GM12891 (cell line): Measurements from ENCODE around the gene B4GALNT1.

Source experiments
- DNase-seq: peaks from one replicate; pipeline ENCODE4 v3.0.0; 2011; ENCODE audit warnings: low spot score; ENCODE audit not compliant: insufficient read length
- FAIRE-seq: peaks from 2 replicates; lab custom pipeline; 2011; peaks lifted over from hg19 to GRCh38; lab: Jason Lieb, UNC
- PAX5 ChIP-seq: IDR thresholded peaks from 2 replicates; pipeline ENCODE4 v1.6.1; 2011; ENCODE audit warnings: low read length, moderate library complexity, mild to moderate bottlenecking; ENCODE audit not compliant: insufficient read depth, severe bottlenecking
- POLR2A ChIP-seq: IDR thresholded peaks from 2 replicates; pipeline ENCODE4 v1.6.1; 2011; ENCODE audit warnings: low read depth, low read length, control low read depth
- POLR2AphosphoS5 ChIP-seq: IDR thresholded peaks from 2 replicates; pipeline ENCODE4 v1.6.1; 2011; ENCODE audit warnings: low read depth, low read length, control low read depth
- POU2F2 ChIP-seq: IDR thresholded peaks from 2 replicates; pipeline ENCODE4 v1.6.1; 2011; ENCODE audit warnings: low read depth, mild to moderate bottlenecking, control low read depth, low read length, moderate library complexity
- SPI1 ChIP-seq: IDR thresholded peaks from 2 replicates; pipeline ENCODE4 v1.6.1; 2011; ENCODE audit warnings: low read depth, low read length, control low read depth
- TAF1 ChIP-seq: IDR thresholded peaks from 2 replicates; pipeline ENCODE4 v1.6.1; 2011; ENCODE audit warnings: low read depth, low read length, control low read depth

The B4GALNT1 gene

DNA sequence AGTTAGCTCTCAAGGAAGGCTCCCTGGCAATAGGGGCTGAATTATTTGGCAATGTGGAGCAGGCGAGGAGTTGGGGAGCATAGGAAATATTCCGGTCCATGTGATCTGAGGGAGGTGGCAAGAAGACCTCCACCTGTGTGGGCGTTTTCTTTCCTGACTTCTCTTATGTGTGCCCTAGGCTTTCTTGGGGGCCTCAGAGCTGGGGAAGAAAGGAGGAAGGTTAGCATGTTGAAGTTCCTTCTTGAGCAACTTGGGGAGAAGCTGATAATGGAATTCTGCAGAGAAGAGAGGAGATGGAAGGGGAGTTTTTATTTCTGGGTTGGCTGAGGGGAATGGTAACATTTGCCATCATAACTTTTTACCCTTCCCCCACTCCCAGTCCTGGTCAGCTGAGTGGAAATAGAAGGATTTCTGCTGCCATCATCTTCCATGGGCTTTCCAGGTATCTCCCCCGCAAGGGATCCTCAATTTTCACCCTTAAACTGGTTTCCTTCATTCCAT is 27.1 kb downstream of the B4GALNT1 start:
- FAIRE-seq, result no peak
- TF ChIP-seq POU2F2, result no peak
- TF ChIP-seq TAF1, result no peak
- TF ChIP-seq SPI1, result no peak
- no peak for TF ChIP-seq POLR2AphosphoS5
- TF ChIP-seq POLR2A, result no peak
- TF ChIP-seq PAX5, result no peak
- no peak for DNase-seq

DNA sequence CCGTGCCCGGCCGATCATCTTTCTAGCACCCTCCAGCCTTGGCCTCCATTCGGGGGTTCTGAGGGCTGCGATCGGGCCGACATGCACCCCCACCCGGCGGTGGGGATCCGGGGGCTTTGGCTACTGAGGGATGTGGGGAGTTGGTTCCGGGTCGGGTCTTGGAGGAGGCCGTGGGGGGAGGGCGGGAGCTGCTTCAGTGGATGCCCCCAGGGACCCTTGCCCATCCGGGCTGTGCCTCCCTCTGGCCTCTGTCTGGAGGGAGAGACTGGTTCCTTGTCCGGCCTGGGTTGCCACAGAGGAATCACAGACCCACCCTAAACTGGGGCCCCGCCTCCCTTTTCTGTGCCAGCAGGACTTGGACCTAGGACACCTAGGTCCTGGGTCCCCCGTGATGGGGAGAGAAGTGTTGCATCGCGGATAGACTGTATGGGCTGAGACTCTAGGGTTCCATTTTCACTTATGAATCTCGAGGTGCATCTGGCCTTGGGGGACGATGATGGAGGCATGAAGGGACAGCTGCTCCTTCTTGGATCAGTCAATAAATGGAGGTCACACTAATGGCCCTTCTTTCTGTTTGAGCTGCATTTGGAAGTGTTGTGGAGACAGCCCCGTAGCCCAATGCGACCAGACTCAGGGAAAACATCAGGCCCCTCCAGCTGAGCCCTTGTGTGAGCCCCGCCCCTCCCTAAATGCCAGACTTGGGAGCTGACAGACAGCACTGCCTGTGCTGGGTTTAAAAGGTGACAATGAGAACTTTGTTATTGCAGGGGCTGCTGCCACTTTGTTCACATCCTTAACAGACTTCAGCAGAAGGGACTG is 27.8 kb downstream of the B4GALNT1 start:
- DNase-seq (no peak), FAIRE-seq (no peak)
- TF ChIP-seq TAF1 (0 out of 2 replicates have a peak, but pooled peaks have one; percentile 11), POU2F2 (no peak)

DNA sequence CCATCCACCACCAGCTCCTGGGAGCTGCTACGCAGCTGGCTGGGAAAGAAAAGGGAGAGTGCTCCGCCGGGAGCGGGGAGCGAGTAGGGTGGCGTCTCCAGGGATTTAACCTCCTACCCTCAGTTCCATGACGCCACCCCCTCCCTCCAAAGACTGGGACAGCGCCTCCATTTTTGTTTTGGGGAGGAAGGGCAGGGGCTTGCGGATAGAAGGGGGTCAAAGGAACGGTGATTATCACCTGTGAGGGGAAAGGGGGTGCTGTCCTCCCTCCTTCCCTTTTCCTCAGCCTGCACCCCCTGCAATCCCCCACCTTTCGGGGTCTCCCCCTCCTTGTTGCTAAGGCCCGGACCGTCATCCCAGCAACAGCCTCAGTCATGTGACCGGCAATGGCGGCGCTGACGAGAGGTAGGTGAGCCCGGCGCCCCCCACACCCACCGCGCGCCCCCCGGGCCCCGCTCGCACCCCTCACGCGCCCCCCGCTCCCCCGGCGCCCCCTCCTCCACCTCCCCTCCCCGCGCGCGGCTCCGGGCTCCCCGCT is 28.5 kb downstream of the B4GALNT1 start, which contains the start of gene DTX3:
Gene DTX3, plus strand, starts transcription at position 371 of the 538 bp plus-strand sequence. CDS start 1,694 bp downstream, outside the sequence.
- DNase-seq (peak; percentile 62), FAIRE-seq (peak; percentile 95)
- no peak for TF ChIP-seq POU2F2
- no peak for TF ChIP-seq POLR2A
- no peak for TF ChIP-seq PAX5
- no peak for TF ChIP-seq SPI1
- no peak for TF ChIP-seq POLR2AphosphoS5
- TF ChIP-seq TAF1, result no peak; the same call in 1 of the 2 replicates

DNA sequence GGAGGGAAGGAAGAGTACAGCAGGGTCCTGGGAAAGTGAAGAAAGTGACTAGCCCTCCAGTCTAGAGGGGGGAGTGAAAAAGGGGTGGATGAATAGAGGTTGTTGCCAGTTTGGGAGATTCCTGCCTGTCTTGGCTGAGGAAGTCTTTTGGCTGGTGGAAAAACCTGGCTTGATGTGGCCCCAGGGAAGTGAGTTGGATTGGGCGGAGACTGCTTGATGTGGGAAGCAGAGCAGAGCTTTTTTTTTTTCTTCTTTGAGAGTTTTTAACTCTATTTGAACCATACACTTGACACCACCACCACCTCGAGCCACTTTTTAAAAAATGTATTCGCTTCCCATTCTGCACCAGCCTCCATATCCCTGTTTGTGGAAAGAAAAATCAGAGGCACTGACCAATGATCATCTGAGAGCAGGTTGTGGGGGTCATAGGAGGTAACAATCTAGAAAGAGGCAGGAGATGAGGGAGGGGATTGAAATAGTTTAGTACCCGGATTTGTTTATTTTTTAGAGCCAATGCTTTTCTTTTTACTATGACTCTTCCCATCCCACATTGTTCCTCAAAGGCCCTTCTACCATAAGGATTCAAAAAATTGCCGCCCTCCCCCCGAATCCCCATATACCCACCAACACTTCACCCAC is 29.1 kb downstream of the B4GALNT1 start:
- FAIRE-seq (no peak), DNase-seq (no peak)
- TF ChIP-seq POU2F2, result no peak
- no peak for TF ChIP-seq POLR2AphosphoS5
- no peak for TF ChIP-seq TAF1
- no peak for TF ChIP-seq POLR2A
- no peak for TF ChIP-seq SPI1
- TF ChIP-seq PAX5, result no peak

DNA sequence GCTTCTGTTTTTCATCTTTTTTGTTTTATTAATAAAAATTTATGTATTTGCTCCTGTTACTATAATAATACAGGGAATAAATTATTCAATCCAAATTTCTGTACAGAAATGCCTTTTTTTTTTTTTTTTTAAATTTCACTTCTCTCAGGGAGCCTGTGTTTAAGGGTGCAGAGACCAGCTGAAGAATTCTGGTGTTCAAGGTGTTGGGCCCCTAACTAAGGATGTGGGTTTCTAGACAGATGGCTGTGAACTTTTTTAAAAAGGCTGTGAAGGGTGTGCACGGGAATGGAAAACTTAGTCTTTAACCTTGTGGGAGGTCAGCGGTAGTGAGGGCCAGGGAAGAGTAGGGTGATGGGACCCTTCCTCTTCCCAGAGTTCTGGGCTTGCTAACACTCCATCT is 29.7 kb downstream of the B4GALNT1 start:
- TF ChIP-seq POU2F2 (no peak), PAX5 (no peak), SPI1 (no peak), TAF1 (no peak), POLR2A (no peak)
- FAIRE-seq, result no peak
- no peak for DNase-seq

DNA sequence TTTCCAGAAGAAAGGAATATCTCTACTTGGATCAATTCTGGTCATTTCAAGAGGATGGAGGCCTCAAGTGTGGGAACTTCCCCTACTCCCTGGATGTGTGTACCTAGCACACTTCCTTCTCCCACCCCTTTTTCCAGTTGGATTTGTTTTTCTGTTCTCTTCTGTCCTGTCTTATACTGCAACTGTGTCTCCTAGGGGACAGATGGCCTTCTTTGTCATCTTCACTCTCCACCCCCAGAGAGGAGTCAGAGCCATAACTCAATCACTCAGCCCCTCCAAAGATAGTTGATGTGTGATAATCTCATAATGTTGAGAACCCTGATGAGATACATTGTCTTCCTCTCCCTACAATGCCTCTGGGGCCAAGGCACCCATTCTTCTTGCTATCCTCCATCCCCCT is 30.5 kb downstream of the B4GALNT1 start:
- TF ChIP-seq POU2F2, result no peak
- peak; percentile 57 for FAIRE-seq
- no peak for DNase-seq

DNA sequence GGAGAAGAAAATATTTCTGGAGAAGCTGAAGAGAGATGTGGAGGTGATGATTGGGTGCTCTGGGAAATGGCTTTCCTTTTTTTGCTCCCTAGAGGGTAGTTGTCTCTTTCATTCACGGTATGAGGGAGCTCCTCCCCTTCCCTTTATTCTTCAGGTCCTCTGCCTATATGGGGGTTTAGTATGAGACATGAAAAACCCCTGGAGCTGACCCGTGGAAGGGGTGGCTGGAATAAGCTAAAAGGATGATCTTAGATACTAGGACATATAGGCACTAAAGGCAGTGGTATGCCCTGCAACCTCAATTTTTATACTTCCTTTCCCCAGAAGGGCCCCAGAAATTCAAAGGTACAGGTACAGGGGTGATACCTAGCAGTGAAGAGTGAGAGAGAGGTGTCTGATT is 32.6 kb downstream of the B4GALNT1 start:
- TF ChIP-seq POU2F2 (no peak), POLR2AphosphoS5 (no peak), SPI1 (no peak), TAF1 (no peak), PAX5 (no peak), POLR2A (no peak)
- FAIRE-seq (no peak), DNase-seq (no peak)

DNA sequence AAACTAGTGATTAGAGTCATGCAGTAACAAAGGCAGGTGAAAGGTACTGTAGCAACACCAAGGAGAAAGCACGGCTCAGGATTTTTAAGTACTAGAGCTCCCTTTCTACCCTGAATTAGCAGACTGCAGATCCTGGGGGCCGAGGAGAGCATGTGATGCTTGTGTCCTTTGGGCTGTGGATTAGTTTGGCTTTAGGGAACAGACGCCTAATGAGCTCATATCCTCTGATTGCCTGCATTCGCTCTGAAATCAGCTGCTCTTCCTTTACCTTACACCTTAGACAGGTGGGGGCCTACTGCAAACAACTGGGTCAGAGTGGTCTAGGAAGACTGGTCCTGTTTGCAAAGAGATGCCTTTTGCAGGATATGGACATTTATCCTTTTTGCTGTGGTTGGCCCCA is 39.8 kb downstream of the B4GALNT1 start:
- no peak for TF ChIP-seq POLR2AphosphoS5
- no peak for TF ChIP-seq SPI1
- no peak for TF ChIP-seq POU2F2
- TF ChIP-seq POLR2A, result no peak
- no peak for TF ChIP-seq TAF1
- TF ChIP-seq PAX5, result no peak
- DNase-seq (no peak), FAIRE-seq (no peak)

DNA sequence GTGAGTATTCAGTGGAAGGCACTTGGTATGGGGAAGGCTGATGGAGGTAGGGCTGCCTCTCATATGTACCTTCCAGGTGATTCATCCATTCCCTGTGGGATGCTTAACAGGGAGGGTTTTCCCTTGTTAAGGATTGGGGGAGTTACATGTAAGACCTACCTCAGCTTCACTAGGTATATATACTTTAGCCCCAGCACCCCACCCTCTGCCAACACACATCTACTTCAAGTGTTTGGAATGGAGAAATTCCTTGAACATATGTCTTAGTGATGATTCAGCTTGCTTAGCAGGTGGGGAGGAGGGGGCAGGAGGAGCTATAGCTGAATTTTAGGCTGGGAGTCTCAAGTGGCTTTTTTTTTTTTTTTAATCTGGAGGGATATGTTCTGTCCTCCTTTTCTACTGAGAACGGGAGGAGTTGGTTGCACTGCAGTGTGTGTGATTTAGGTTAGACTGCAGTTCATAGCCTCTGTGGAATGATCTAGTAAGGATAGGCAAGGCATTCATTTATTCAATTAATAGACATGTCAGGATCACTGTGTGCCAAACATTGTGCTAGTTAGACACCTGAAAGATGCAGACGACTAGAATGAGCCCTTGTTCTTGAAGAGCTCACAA is 40.3 kb downstream of the B4GALNT1 start:
- TF ChIP-seq SPI1 (no peak), POLR2A (no peak), PAX5 (no peak), TAF1 (no peak), POLR2AphosphoS5 (no peak), POU2F2 (no peak)
- DNase-seq, result no peak
- no peak for FAIRE-seq
